ENCODE results near the gene UBR3. TPM values are rescaled to one million over a fixed set of nuclear protein-coding genes. Genes with fewer than 3 reads are reported as not detected.
"Not testable (repeated sequence)": the region's sequence is repeated elsewhere in the genome, so short reads cannot be mapped to it uniquely, and the experiment has no call there.

The UBR3 gene
- total RNA-seq, 1 experiment from 2014 or later = 16.4 TPM

- no peak for TF ChIP-seq E2F1 (CRISPR knock-in tag; IDR thresholded peaks at IDR 0.05)
- no peak for TF ChIP-seq SP1 (CRISPR knock-in tag; conservative IDR thresholded peaks at IDR 0.05)
- no peak for TF ChIP-seq ATF2 (CRISPR knock-in tag; IDR thresholded peaks at IDR 0.05; ENCODE audit: borderline replicate concordance, low read depth)
Observed at GRCh38 chr2:169868951-169869350, 41.7 kb downstream of the UBR3 start (continued).

GRCh38 chr2:169871369-169871768 is 44.1 kb downstream of the UBR3 start:
- H3K4me3 Mint-ChIP-seq; ATAC-seq; DNase-seq (ENCODE audit: low spot score); H3K27ac Mint-ChIP-seq; H3K9me3 Mint-ChIP-seq; H3K36me3 Mint-ChIP-seq; H3K27me3 Mint-ChIP-seq (ENCODE audit: low read depth); POLR2A ChIA-PET: not testable (repeated sequence)
- CTCF ChIA-PET = interaction anchor here (0.6 to 0.7 kb wide), 2 partner anchors 419 to 1334 kb away, joined by 3 read pairs; no protein-coding TSS in a partner anchor
- peaks cover 17% of the 10 kb centered on the region for H3K4me1 Mint-ChIP-seq

GRCh38 chr2:169871994-169872393 is 44.7 kb downstream of the UBR3 start:
- Mint-ChIP-seq H3K4me3 (no peak overlapping the region), H3K9me3 (peaks cover 3% of the 10 kb centered on the region), H3K27me3 (ENCODE audit: low read depth) (no peaks in the 10 kb centered on the region), H3K36me3 (peaks cover 2% of the 10 kb centered on the region; the same call in 1 of the 2 replicates), H3K4me1 (peaks cover 17% of the 10 kb centered on the region), H3K27ac (no peak overlapping the region)
- TF ChIP-seq NR3C1 (CRISPR knock-in tag; conservative IDR thresholded peaks at IDR 0.05; ENCODE audit: low read depth) = no peak
- TF ChIP-seq ATF3 (CRISPR knock-in tag; conservative IDR thresholded peaks at IDR 0.05) = no peak
- TF ChIP-seq ZBTB43 (CRISPR knock-in tag; IDR thresholded peaks at IDR 0.05) = no peak
- TF ChIP-seq ZNF317 (CRISPR knock-in tag; IDR thresholded peaks at IDR 0.05; ENCODE audit: borderline replicate concordance, low read depth) = no peak
- no peak for TF ChIP-seq PREB (CRISPR knock-in tag; IDR thresholded peaks at IDR 0.05; ENCODE audit: borderline replicate concordance)
- TF ChIP-seq RORB (CRISPR knock-in tag; IDR thresholded peaks at IDR 0.05) = no peak
- TF ChIP-seq SMAD3 (CRISPR knock-in tag; IDR thresholded peaks at IDR 0.05; ENCODE audit: borderline replicate concordance) = no peak
- no peak for TF ChIP-seq HMGA2 (CRISPR knock-in tag; IDR thresholded peaks at IDR 0.05)
- DNase-seq (ENCODE audit: low spot score) = no peak
- CTCF ChIA-PET = no interaction called here
- ATAC-seq = no peak
- POLR2A ChIA-PET = no interaction called here

GRCh38 chr2:169877398-169877797 is 50.1 kb downstream of the UBR3 start:
- no peaks in the 10 kb centered on the region for H3K4me1 Mint-ChIP-seq
- ChIA-PET POLR2A (interaction anchor here (1.3 kb wide), 1 partner anchor 50 kb away, joined by 4 read pairs; the partner anchor contains the start of gene UBR3), CTCF (interaction anchor here (0.9 to 2.3 kb wide), 3 partner anchors 49 to 52 kb away, joined by 3 to 17 read pairs (median 11); partner anchors contain the start of genes METTL5 and UBR3)
- TF ChIP-seq ZNF138 (CRISPR knock-in tag; conservative IDR thresholded peaks at IDR 0.05) (no peak), ZNF671 (CRISPR knock-in tag; IDR thresholded peaks at IDR 0.05) (no peak), SMAD4 (CRISPR knock-in tag; IDR thresholded peaks at IDR 0.05) (no peak), PRRX2 (CRISPR knock-in tag; IDR thresholded peaks at IDR 0.05) (no peak), KAT7 (CRISPR knock-in tag; IDR thresholded peaks at IDR 0.05; ENCODE audit: borderline replicate concordance) (no peak), FOXP4 (CRISPR knock-in tag; IDR thresholded peaks at IDR 0.05) (no peak), JUN (CRISPR knock-in tag; IDR thresholded peaks at IDR 0.05) (no peak), TCF7 (CRISPR knock-in tag; IDR thresholded peaks at IDR 0.05; ENCODE audit: low read depth) (no peak), RORB (CRISPR knock-in tag; IDR thresholded peaks at IDR 0.05) (no peak)
- ATAC-seq (no peak), DNase-seq (ENCODE audit: low spot score) (no peak)
- no peaks in the 10 kb centered on the region for H3K9me3 Mint-ChIP-seq
- H3K27ac Mint-ChIP-seq = no peak overlapping the region
- no peak overlapping the region for H3K4me3 Mint-ChIP-seq
- H3K36me3 Mint-ChIP-seq = peaks cover 2% of the 10 kb centered on the region; the same call in 1 of the 2 replicates
- no peaks in the 10 kb centered on the region for H3K27me3 Mint-ChIP-seq (ENCODE audit: low read depth)

Measured in WTC11 (cell line).